SK-N-SH (cell line): ENCODE results near the gene GPRIN3. TPM values are rescaled to one million over a fixed set of nuclear protein-coding genes. Genes with fewer than 3 reads are reported as not detected.

Experiments used
- CTCF ChIA-PET: fragments of 300-600, 350-600 bp; formaldehyde crosslinking; extraction: SDS; loops from one replicate; lab custom pipeline; 2021; lab: Yijun Ruan, JAX
- POLR2A ChIA-PET: fragments of 350-600 bp; sonication (Branson Sonifier 250); formaldehyde crosslinking; extraction: SDS; loops from one replicate; lab custom pipeline; 2020; ENCODE audit warnings: antibody characterized with exemption, inconsistent platforms; lab: Yijun Ruan, JAX
- DNase-seq: peaks from one replicate; pipeline ENCODE4 v3.0.0; 2012
- H2AFZ ChIP-seq: fragments of 200-600 bp; sonication (generic); 2 replicates; pipeline ENCODE4 v1.8.1; 2016; ENCODE audit warnings: antibody characterized with exemption, mild to moderate bottlenecking, low read depth
- H3F3A ChIP-seq: fragments of 200-600 bp; sonication (generic); replicated peaks from 2 replicates; pipeline ENCODE3; 2016; ENCODE audit warnings: antibody characterized with exemption, mild to moderate bottlenecking; ENCODE audit not compliant: insufficient read depth
- H3K27ac ChIP-seq, 2 experiments: fragments of 200-500 bp in 1 of 2; fragments of 200-600 bp in 1 of 2; sonication (Bioruptor generic) in 1 of 2; sonication (generic), shearing (Covaris generic) in 1 of 2; 2 replicates each; pipeline versions ENCODE4 v1.5.1 to v1.6.1; 2014 to 2016; ENCODE audit warnings: low read depth in 2 of 2, inconsistent platforms in 1 of 2, low read length in 1 of 2, mild to moderate bottlenecking in 1 of 2, mixed read lengths in 1 of 2
- H3K27me3 ChIP-seq: fragments of 200-600 bp; sonication (generic), shearing (Covaris generic); 2 replicates; pipeline ENCODE4 v1.6.1; 2016; ENCODE audit warnings: mixed run types; ENCODE audit not compliant: insufficient read depth
- H3K36me3 ChIP-seq, 2 experiments: fragments of 200-500 bp in 1 of 2; fragments of 200-600 bp in 1 of 2; sonication (Bioruptor generic) in 1 of 2; sonication (generic) in 1 of 2; replicated peaks in 1 of 2; 2 replicates each; pipeline versions ENCODE3 to v1.5.1; 2014 to 2016; ENCODE audit warnings: low read length in 1 of 2, mild to moderate bottlenecking in 1 of 2; ENCODE audit not compliant: insufficient read depth in 2 of 2, control insufficient read depth in 1 of 2
- H3K4me1 ChIP-seq, 2 experiments: fragments of 200-500 bp in 1 of 2; fragments of 200-600 bp in 1 of 2; sonication (Bioruptor generic) in 1 of 2; sonication (generic), shearing (Covaris generic) in 1 of 2; 2 replicates each; pipeline versions ENCODE4 v1.5.1 to v1.6.1; 2014 to 2016; ENCODE audit warnings: low read depth in 1 of 2, low read length in 1 of 2, mixed run types in 1 of 2; ENCODE audit not compliant: insufficient read depth in 2 of 2, control insufficient read depth in 1 of 2
- H3K4me2 ChIP-seq: fragments of 200-600 bp; sonication (generic), shearing (Covaris generic); 2 replicates; pipeline ENCODE4 v1.6.1; 2017; ENCODE audit warnings: mixed run types
- H3K4me3 ChIP-seq, 2 experiments: fragments of 200-500 bp in 1 of 2; fragments of 200-600 bp in 1 of 2; sonication (Bioruptor generic) in 1 of 2; sonication (generic), shearing (Covaris generic) in 1 of 2; 2 replicates each; pipeline versions ENCODE4 v1.5.1 to v1.8.1; 2014 to 2016; ENCODE audit warnings: low read depth in 2 of 2, inconsistent platforms in 1 of 2, low read length in 1 of 2, mild to moderate bottlenecking in 1 of 2, mixed read lengths in 1 of 2, moderate library complexity in 1 of 2
- H3K79me2 ChIP-seq: fragments of 200-600 bp; sonication (generic); 2 replicates; pipeline ENCODE4 v1.8.1; 2017; ENCODE audit warnings: mild to moderate bottlenecking; ENCODE audit not compliant: insufficient read depth
- H3K9ac ChIP-seq: fragments of 200-600 bp; sonication (generic); 2 replicates; pipeline ENCODE4 v1.6.1; 2017; ENCODE audit warnings: mixed run types
- H3K9me2 ChIP-seq: fragments of 200-600 bp; sonication (generic); 2 replicates; pipeline ENCODE4 v1.6.1; 2017; ENCODE audit warnings: mixed run types
- H3K9me3 ChIP-seq: fragments of 200-600 bp; sonication (generic); 2 replicates; pipeline ENCODE4 v1.6.1; 2017; ENCODE audit warnings: mixed run types, mild to moderate bottlenecking, moderate library complexity
- H4K20me1 ChIP-seq: fragments of 200-600 bp; sonication (generic); 2 replicates; pipeline ENCODE4 v1.6.1; 2017; ENCODE audit warnings: mild to moderate bottlenecking, mixed run types; ENCODE audit not compliant: insufficient read depth
- CHD2 ChIP-seq: fragments of 150-350 bp; IDR thresholded peaks from 2 replicates; pipeline ENCODE4 v1.6.1; 2018; ENCODE audit warnings: low read length; ENCODE audit not compliant: partially characterized antibody
- CTCF ChIP-seq: fragments of 200-600 bp; sonication (generic); IDR thresholded peaks from 2 replicates; pipeline ENCODE4 v1.6.1; 2017; ENCODE audit warnings: antibody characterized with exemption, mild to moderate bottlenecking, moderate library complexity
- EP300 ChIP-seq, 2 experiments: IDR thresholded peaks; 2 replicates each; pipeline versions ENCODE4 v1.4.0 to v1.6.1; 2012; ENCODE audit warnings: borderline replicate concordance in 1 of 2, low read depth in 1 of 2, low read length in 1 of 2
- EZH2phosphoT487 ChIP-seq: fragments of 200-600 bp; sonication (generic); IDR thresholded peaks from 2 replicates; pipeline ENCODE4 v1.6.1; 2017; ENCODE audit warnings: low read depth, mixed run types, mild to moderate bottlenecking, antibody characterized with exemption, moderate library complexity, borderline replicate concordance
- FOSL2 ChIP-seq: IDR thresholded peaks from 2 replicates; pipeline ENCODE4 v1.4.0; 2012; ENCODE audit warnings: low read depth, mild to moderate bottlenecking, moderate library complexity, borderline replicate concordance
- FOXJ3 ChIP-seq: sonication (generic); formaldehyde crosslinking; IDR thresholded peaks from 2 replicates; pipeline ENCODE4 v1.5.1; 2020; ENCODE audit warnings: mild to moderate bottlenecking, missing genetic modification reagents
- FOXM1 ChIP-seq: IDR thresholded peaks from 2 replicates; pipeline ENCODE4 v1.4.0; 2012; ENCODE audit warnings: low read depth, mild to moderate bottlenecking
- GATA2 ChIP-seq: sonication (generic); formaldehyde crosslinking; IDR thresholded peaks from 2 replicates; pipeline ENCODE4 v1.5.0; 2020; ENCODE audit warnings: mild to moderate bottlenecking, missing genetic modification reagents
- JUND ChIP-seq: IDR thresholded peaks from 2 replicates; pipeline ENCODE4 v1.4.0; 2012
- MAX ChIP-seq: IDR thresholded peaks from 2 replicates; pipeline ENCODE4 v1.4.0; 2012; ENCODE audit warnings: low read depth
- MEF2A ChIP-seq: IDR thresholded peaks from 2 replicates; pipeline ENCODE4 v1.4.0; 2012; ENCODE audit warnings: low read depth, borderline replicate concordance
- PBX3 ChIP-seq: IDR thresholded peaks from 2 replicates; pipeline ENCODE4; 2012
- RAD21 ChIP-seq: IDR thresholded peaks from 2 replicates; pipeline ENCODE4 v1.6.1; 2012; ENCODE audit warnings: mild to moderate bottlenecking, low read length
- RFX5 ChIP-seq: IDR thresholded peaks from 2 replicates; pipeline ENCODE4 v1.6.1; 2012; ENCODE audit warnings: mild to moderate bottlenecking, improper control_type of control experiment, low read length
- SIN3A ChIP-seq: IDR thresholded peaks from 2 replicates; pipeline ENCODE4 v1.6.1; 2012; ENCODE audit warnings: low read depth, mild to moderate bottlenecking, low read length, moderate library complexity, borderline replicate concordance
- SMC3 ChIP-seq: IDR thresholded peaks from 2 replicates; pipeline ENCODE4 v1.6.1; 2012; ENCODE audit warnings: low read depth, low read length, improper control_type of control experiment
- TAF1 ChIP-seq: IDR thresholded peaks from 2 replicates; pipeline ENCODE4 v1.6.1; 2012; ENCODE audit warnings: low read depth, mild to moderate bottlenecking, low read length, moderate library complexity, borderline replicate concordance
- TCF12 ChIP-seq: IDR thresholded peaks from 2 replicates; pipeline ENCODE4 v1.4.0; 2012
- TEAD4 ChIP-seq: IDR thresholded peaks from 2 replicates; pipeline ENCODE4 v1.4.0; 2012; ENCODE audit warnings: mild to moderate bottlenecking, borderline replicate concordance; ENCODE audit not compliant: insufficient read depth
- USF1 ChIP-seq: IDR thresholded peaks from 2 replicates; pipeline ENCODE4 v1.4.0; 2012; ENCODE audit warnings: low read depth, borderline replicate concordance
- USF2 ChIP-seq: fragments of 150-350 bp; IDR thresholded peaks from 2 replicates; pipeline ENCODE4 v1.6.1; 2017; ENCODE audit warnings: antibody characterized with exemption, low read length, low read depth, borderline replicate concordance
- YY1 ChIP-seq: IDR thresholded peaks from 2 replicates; pipeline ENCODE4 v1.4.0; 2012; ENCODE audit warnings: low read depth, mild to moderate bottlenecking
- WGBS: methylation state at CpG from one replicate; pipeline ENCODE4 v1.1.6; 2017; ENCODE audit warnings: low lambda C conversion rate; 5-methylcytosine and 5-hydroxymethylcytosine counted together
- polyA plus RNA-seq, 3 experiments: library from polyadenylated mRNA; depleted of rRNA; stranded (reverse); fragments of >200 nt; gene quantifications; 2 replicates each; pipeline ENCODE4 v1.2.3, GENCODE V29; 2012

Gene GPRIN3
- polyA plus RNA-seq, 1 of the 3 experiments (the other 2 are of a cell fraction), result not detected

GRCh38 chr4:89308161-89308500, 531 bp upstream of the GPRIN3 start:
- no peaks in the 10 kb centered on the region for H3K9me3 ChIP-seq
- H3K79me2 ChIP-seq, result no peaks in the 10 kb centered on the region
- TF ChIP-seq JUND (no peak), TEAD4 (no peak), MEF2A (no peak), SIN3A (no peak), TAF1 (no peak), FOXM1 (no peak), YY1 (no peak)
- H4K20me1 ChIP-seq, result no peaks in the 10 kb centered on the region
- H2AFZ ChIP-seq, result peak overlapping the region; percentile 86
- H3K36me3 ChIP-seq, result no peaks in the 10 kb centered on the region
- H3F3A ChIP-seq, result no peaks in the 10 kb centered on the region
- 34% methylated on average over 6 of the region's 6 CpGs for WGBS
- H3K4me2 ChIP-seq, result peak overlapping the region; percentile 82
- H3K27ac ChIP-seq, result peak overlapping the region in 1 of 2 experiments; percentile 2; a peak in 1 of 4 replicates
- peaks cover 0 to 7% of the 10 kb centered on the region in 2 experiments; a peak in 1 of 4 replicates for H3K4me1 ChIP-seq
- H3K27me3 ChIP-seq, result peaks cover 7% of the 10 kb centered on the region; the same call in 1 of the 2 replicates
- ChIA-PET CTCF (interaction anchor here (0.8 to 1.5 kb wide), 6 partner anchors 13 to 545 kb away, joined by 3 to 5 read pairs (median 4); no protein-coding TSS in a partner anchor), POLR2A (interaction anchor here (0.7 kb wide), 1 partner anchor 431 kb away, joined by 3 read pairs; no protein-coding TSS in a partner anchor)
- 0 out of 2 replicates have a peak overlapping the region, but pooled peaks have one; percentile 3 for H3K9ac ChIP-seq
- peak overlapping the region; percentile 60 for H3K4me3 ChIP-seq
- H3K9me2 ChIP-seq, result no peaks in the 10 kb centered on the region
- DNase-seq, result no peak

- peaks cover 0 to 7% of the 10 kb centered on the region in 2 experiments; a peak in 1 of 4 replicates for H3K4me1 ChIP-seq
- no peaks in the 10 kb centered on the region for H4K20me1 ChIP-seq
- CTCF ChIA-PET, result no interaction called here
- no peaks in the 10 kb centered on the region for H3K9me3 ChIP-seq
- no peaks in the 10 kb centered on the region for H3K36me3 ChIP-seq
- no peaks in the 10 kb centered on the region for H3F3A ChIP-seq
- no peaks in the 10 kb centered on the region for H3K9me2 ChIP-seq
- no peak overlapping the region for H3K27ac ChIP-seq
- H3K9ac ChIP-seq, result no peak overlapping the region
- peaks cover 7% of the 10 kb centered on the region; the same call in 1 of the 2 replicates for H3K27me3 ChIP-seq
- peak overlapping the region; percentile 86; the same call in 1 of the 2 replicates for H2AFZ ChIP-seq
- WGBS, result 37% methylated on average over 6 of the region's 6 CpGs
- peak overlapping the region; percentile 60 for H3K4me3 ChIP-seq
- no peak for DNase-seq
- H3K79me2 ChIP-seq, result no peaks in the 10 kb centered on the region
- H3K4me2 ChIP-seq, result peak overlapping the region; percentile 82
- POLR2A ChIA-PET, result no interaction called here
- no peak for TF ChIP-seq USF1
- TF ChIP-seq CTCF, result no peak
- no peak for TF ChIP-seq PBX3
- no peak for TF ChIP-seq RFX5
- no peak for TF ChIP-seq USF2
- no peak for TF ChIP-seq MAX
- no peak for TF ChIP-seq RAD21
- no peak for TF ChIP-seq TCF12
- TF ChIP-seq FOSL2, result no peak
- no peak for TF ChIP-seq GATA2 (CRISPR knock-in tag)
- no peak for TF ChIP-seq FOXM1
- TF ChIP-seq EZH2phosphoT487, result no peak
- TF ChIP-seq TEAD4, result no peak
- no peak for TF ChIP-seq EP300 (IDR thresholded peaks at IDR 0.05; ENCODE audit: borderline replicate concordance in 1 of 2, low read depth in 1 of 2, low read length in 1 of 2)
- no peak for TF ChIP-seq CHD2
- no peak for TF ChIP-seq SMC3
- TF ChIP-seq JUND, result no peak
- TF ChIP-seq FOXJ3 (CRISPR knock-in tag), result no peak
These were observed 488 bp downstream of the GPRIN3 start for GRCh38 chr4:89307178-89307445.
